ENCODE measurements around the gene NIPAL1. TPM values are rescaled to one million over a fixed set of nuclear protein-coding genes. Genes with fewer than 3 reads are reported as not detected.

Gene NIPAL1
- not detected in 2 replicates for total RNA-seq

DNA sequence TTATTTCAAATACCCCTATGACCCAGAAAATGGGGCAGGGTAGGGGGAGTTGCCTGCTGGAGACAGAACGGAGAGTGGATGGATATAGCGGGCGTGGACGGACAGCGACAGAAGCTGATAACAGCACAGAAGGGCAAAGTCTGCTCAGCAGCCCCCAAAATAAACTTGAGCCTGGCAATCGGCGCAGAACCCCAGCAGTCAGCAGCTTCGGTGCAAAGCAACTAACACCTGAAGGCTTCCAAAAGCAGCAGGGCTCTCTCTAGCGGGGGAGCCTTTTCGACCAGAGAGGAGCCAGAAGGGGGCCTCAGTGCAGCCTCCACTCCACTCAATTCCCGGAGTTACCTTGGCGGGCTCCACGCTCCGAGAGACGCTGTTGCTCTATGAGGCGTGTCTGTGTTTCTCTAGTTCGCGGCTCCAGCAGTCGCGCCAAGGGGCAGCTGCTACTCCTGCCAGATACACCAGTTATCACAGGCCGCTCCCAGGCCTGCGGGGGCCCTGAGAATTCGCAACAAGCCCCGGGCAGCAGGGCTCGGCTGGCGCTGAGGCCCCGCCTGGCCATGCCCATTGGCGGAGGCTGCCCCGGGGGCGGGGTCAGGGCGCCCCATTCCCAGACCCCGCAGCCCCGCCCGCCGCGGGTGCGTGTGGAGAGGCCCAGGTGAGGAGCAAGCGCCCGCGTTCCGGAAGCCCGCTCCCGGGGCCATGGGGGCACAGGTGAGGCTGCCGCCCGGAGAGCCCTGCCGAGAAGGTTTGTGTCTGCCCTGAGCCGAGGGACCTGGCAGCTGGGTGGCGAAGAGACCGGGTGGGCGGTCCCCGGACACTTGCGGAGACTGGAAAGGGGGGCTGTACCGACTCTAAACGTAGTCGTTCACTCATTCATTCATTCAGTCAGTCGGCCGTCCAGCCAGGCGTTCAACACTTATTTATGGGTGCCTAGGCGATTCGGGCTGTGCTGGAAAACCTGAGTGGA is at the start of gene NIPAL1, which contains the start of gene CNGA1:
Gene NIPAL1, plus strand, starts transcription at position 632 of the 967 bp plus-strand sequence. Its CDS starts 68 bp downstream, at position 700.
Gene CNGA1, minus strand, starts transcription at position 541 of the 967 bp plus-strand sequence. CDS start 63,992 bp downstream, outside the sequence.

Other genes starting within 250 kb of the NIPAL1 start
- 0.16 and 0.26 TPM in 2 replicates for gene CORIN, start 178.7 kb upstream of the NIPAL1 start, total RNA-seq
- gene NFXL1, start 102.2 kb upstream of the NIPAL1 start, total RNA-seq, result 5.6 and 7.3 TPM in 2 replicates
- not detected in 2 replicates for gene CNGA1, start 91 bp upstream of the NIPAL1 start, total RNA-seq
- gene TXK, start 117.5 kb downstream of the NIPAL1 start, total RNA-seq, result 0.16 TPM in 1 of 2 replicates, not detected in the other